EL (cell line): ENCODE data around the gene CNTN4.

Experiments used
- DNase-seq: peaks from one replicate; pipeline ENCODE4 v3.0.0-alpha.2; 2016

CNTN4 gene

DNA sequence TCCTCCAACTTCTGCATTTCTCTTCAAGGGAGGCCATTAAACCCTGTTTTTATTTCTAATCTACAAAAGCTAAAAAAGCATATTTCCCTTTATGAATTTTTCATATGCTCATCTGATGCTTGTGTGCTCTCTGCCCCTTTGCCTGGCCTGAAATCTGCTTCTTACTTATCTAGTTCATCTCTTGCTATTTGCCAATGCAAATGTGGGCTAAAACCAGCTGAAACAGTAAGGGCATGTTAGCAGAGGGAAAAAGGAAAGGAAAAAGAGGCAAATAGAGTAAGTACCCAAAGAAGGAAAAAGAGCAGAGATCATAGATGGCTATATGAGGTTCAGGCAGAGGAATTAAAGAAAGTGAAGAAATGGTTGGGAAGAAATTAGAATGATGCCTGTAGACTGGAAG is 185.2 kb downstream of the CNTN4 start:
- no peak for DNase-seq

DNA sequence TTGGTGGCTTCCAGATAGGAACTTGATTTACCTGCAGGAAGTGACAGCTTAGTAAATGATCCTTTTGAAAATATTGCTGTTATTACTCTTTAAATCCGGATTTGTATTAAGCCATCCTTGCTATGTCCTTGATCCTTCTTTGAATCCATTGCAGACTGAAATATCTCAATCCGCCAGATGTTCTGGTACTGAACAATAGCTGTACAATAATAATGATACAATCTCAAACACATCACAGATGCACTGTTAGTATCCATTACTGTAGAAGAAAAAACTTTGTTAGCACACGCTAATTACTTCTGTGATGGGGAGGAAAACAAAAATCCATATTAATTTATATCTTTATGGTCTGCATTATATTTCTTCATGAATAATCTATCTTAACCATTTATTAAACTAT is 202.3 kb downstream of the CNTN4 start:
- DNase-seq: no peak

DNA sequence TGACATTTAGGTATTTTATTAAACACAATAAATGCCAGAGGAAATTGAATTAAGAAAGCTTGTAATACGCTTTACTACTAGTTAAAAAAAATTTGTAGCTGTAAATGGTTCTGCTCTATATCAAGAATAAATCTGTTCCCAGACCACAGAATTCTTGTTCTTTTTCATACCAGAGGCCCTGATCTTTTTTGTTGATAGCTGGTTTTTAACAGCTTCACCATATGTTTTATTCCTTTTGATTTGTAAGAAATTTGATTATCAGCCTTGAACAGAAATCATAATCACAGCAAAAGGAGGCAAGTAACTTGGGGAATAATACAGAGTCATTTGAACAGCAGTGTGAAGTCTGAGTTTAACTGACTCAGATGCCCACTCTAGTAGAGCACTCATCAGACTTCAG is 202.7 kb downstream of the CNTN4 start:
- DNase-seq: no peak

DNA sequence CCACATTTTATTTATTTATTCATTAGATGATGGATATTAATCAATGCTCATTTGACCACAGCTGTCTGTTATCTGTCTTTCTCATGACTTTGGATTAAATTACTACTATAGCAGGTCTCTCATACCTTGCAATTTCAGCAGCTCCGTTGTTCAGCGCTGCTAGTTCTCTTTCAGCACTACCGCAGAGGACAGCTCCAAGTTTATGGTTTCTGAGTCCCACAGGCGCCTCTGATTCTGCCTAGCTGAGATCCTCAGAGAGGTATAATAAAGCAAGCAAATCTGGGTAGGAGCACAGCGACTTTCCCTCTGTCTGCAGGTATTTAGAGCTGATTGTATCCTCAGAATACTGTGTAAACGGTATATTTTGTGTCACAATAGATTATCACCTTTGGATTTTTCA is 204.9 kb downstream of the CNTN4 start:
- DNase-seq: no peak

DNA sequence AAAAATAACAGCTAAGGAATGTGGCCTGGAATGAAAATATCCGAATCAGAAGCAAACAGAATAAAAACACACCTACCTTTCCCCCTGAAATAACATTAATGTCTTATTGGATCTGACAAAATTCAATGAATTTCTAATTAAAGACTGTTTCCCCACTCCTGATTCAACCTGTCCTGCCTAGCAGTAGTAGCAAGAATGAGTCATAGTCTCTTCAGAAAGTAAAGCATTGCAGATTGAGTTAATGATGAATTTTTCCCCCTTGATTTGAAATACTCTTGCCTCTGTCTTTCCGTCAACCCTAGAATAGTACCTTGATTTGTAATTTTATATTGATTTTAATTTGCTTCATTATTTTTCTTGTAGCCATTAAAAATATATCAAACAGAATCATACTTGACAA is 212.4 kb downstream of the CNTN4 start:
- no peak for DNase-seq

DNA sequence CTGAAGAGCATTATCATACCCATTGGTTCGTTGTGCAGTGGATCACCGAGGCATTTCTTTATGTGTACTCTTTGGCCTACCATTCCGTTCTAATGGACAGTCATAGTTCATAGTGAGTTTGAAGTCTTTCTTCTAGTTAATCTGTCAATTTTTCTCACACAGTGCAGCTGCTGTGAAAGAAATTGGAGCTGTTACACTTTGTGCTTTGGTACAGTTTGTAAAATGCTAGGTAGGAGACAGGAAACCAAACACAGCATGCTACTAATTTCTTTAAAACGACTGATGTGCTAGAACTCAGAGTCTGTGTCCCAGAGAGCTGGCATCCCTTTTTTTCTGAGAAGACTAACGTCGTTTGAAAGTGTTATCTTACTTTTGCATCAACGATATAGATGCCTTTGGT is 218.9 kb downstream of the CNTN4 start:
- DNase-seq: no peak

DNA sequence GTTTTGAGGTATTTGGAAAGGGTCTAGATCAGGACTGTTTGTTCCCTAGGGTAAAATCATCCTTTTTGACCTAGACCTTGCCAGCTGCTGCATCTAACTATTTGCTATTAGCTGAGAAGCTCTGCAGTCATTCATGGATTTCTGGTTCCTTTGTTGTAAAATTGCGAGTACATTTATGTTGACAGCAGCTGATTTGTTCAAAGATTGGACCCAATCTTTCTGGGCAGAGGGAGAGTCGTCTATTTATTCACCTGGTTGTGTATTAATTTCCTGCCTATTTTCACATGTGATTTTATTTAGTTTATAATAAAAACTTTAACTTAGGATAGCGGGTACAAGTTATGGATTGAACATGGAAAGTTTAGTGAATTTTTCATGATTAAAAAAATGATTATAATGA is 236.3 kb downstream of the CNTN4 start:
- no peak for DNase-seq

DNA sequence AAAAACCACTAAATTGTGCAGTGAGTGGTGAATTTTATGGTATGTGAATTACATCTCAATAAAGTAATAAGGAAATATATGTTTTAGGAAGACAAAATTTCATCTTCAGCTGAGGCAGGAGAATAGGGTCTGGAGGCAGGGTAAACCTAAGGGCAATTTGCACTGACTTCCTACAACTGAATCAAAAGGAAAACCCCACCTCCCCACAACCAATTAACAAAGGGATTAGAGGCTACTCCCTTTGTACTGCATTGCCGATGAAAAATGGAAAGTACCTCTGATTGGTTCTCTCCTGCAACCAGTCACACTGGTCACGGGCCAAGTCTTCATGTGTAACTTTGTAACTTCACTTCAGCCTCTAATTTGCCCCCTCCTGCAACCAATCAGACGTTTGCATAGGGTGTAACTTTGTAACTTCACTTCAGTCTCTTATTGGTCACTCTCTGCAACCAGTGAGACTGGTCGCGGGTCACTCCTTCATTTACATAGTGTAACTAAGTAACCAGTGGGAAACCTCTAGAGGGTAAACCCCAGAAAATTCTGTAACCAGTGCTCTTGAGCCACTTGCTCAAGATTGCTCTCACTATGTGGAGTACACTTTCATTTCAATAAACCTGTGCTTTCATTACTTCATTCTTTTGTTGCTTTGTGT is 244.5 kb downstream of the CNTN4 start:
- DNase-seq: no peak

DNA sequence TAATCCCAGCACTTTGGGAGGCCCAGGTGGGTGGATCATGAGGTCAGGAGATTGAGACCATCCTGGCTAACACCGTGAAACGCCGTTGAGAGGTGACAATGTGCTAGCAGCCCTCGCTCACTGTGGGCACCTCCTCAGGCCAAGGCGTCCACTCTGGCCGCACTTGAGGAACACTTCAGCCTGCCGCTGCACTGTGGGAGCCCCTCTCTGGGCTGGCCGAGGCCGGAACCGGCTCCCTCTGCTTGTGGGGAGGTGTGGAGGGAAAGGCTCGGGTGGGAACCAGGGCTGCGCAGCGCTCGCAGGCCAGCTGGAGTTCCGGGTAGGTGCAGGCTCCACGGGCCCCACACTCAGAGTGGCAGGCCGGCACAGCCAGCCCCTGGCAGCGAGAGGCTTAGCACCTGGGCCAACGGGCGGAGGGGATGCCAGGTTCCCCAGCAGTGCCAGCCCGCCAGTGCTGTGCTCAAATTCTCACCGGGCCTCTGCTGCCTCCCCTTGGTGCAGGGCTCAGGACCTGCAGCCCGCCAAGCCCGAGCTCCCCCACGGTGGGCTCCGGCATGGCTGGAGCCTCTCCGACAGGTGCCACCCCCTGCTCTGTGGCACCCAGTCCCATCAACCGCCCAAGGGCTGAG is 253.6 kb downstream of the CNTN4 start:
- no peak for DNase-seq

DNA sequence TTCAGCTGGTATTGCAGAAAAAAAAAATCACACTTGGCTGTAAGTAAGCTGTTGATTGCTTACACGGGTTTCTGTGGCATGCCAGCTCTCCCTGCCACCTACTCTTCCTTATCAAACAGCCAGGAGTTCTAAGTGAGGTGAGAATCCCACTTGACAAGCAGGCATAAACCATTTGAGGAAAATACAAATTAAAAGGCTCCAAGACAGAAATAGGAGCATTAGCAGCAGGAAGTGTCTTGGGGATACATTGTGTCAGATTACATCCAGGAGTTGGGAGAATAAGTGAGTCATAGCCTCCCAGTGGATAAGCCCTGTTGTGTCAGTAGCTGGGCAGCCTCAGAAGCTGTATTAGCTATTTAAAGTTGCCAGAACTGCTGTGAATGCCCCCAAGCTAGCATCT is 256.0 kb downstream of the CNTN4 start:
- DNase-seq: no peak

DNA sequence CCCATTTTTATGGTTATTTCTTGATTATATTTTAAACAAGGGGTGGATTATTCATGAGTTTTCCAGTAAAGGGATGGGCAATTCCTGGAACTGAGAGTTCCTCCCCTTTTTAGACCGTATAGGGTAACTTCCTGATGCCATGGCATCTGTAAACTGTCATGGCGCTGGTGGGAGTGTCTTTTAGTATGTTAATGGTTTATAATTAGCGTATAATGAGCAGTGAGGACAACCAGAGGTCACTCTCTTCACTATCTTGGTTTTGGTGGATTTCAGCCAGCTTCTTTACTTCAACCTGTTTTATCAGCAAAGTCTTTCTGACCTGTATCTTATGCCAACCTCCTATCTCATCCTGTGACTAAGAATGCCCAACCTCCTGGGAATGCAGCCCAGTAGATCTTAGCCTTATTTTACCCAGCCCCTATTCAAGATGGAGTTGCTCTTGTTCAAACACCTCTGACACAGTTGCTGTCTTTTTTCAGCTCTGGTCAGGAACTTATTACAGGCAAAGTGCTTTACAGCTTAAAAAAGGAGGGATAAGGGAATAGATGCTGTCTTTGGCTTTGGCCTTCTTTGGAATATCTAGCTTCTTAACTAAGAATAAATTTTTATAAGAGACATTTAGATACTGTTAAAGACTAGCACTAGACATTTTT is 257.8 kb downstream of the CNTN4 start:
- DNase-seq: no peak

DNA sequence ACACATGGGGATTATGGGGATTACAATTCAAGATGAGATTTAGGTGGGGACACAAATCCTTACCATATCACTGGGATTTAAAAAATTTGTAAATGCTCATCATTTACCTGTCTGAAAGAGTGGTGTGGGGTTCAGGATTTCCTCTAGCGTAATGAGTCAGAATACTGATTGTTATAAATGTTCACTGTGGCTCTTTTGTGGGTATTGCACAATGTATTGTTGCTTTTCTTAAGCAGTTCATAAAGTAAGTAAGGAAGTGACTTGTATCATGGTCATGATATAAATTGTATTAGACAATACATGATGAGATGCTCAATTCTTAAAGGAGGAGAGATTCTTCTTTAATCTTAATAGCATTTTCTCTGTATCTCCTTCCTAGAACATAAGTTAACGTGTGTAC is 262.1 kb downstream of the CNTN4 start:
- DNase-seq: no peak

DNA sequence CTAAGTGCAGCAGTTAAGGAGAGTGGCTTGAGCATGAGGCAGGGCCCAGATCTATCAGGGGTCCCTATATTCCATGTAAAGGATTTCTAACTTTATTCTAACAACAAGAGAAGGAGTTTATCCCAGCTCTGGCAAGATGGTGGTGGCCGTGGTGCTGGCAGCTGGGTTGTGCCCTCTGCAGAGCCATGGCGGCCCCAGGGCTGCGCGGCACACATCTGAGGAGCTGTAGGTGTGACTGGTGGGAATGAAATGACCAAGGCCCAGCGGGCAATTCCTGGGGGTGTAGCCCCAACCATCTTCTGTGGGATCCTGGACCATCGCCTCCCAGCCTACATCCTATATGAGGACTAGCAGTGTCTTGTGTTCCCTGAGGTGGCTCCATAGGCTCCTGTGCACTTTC is 263.5 kb downstream of the CNTN4 start:
- DNase-seq: no peak

DNA sequence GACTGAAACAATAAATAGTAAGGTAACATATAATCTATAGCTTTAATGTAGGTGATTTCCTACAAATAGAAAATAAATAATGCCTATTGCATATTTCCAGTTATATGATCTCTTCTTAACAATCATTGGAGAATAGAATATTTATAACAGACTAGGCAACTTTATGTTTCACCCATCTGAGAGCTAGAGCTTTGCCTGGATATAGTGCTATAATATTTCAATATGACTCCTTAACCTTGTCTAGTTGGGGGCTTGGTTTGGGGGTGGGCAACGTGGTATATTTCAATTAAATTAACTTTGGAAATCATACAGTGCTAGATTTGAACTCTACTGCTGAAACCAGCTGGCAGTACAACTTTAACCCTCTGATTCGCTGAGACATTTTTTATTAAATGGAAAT is 265.2 kb downstream of the CNTN4 start:
- no peak for DNase-seq

DNA sequence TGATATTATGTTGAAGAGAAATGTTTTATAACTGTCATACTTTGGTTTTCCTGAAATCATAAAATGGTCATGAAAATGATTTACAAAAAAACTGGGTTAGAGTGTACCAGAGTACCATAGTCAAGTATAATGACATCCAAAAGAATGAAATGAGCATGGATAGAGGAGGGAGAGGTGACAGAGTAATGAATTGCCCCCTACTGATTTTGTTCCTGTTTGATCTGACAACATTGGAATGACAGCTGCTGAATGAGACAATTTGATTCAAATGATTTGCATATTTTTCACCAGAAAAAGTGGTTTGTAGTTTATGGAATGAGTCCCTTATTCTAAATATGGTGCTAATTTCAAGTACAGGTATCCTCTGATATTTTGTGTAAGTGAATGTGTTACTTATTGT is 271.7 kb downstream of the CNTN4 start:
- DNase-seq: no peak

DNA sequence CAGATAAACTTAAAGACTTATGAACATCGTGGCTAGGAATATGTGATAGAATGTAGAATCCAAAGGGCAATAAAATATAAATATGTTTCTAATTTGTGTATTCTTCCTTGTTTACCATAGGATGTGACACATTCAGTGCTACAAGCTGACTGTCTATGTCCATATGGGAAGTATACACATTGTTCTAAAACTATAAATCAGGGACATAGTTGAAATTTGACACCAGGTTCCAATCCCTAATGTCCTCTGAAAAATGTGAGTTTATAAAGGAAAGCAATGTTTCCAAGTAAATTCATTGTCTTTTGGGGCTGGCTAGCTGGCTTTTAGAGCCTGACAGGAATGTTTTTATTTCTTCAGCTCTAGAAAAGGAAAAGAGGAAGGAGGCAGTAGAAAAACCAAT is 273.6 kb downstream of the CNTN4 start:
- DNase-seq: no peak

DNA sequence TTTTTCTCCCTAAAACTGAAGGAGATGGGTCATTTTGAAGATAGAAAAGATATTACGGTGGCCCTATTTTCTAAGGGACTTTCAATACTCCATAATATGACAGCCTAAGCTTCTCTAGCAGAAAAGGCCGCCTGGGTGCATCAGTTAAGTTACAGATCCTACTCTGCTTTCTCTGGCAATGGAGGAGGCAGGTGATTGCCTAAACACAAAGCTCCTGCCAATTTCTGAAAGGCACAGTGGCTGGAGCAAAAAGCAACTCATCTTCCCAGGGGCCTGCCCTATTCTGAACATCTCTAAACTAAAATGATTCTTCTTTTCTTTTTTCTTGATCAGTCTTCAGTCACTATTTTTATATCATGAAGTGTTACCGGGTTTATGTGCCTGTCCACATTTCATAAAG is 276.7 kb downstream of the CNTN4 start:
- no peak for DNase-seq

DNA sequence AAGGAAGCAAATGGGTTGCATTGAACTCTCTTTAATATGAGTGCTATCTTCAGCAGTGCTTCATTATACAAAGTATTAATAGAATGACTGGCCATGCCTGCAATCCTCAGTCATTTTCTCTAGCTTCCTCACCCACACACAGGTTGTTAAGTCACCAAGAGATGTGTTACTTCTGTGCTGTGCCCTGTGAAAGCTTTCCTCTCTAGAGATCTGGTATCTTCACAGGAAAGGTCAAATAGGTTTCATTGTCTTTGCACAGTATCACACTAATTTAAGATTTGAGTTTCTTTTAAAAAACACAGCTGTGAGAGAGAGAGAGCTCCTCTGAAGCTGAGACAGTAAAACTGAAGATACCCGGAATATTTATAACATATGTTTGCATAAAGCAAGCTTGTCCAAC is 278.6 kb downstream of the CNTN4 start:
- DNase-seq: no peak

DNA sequence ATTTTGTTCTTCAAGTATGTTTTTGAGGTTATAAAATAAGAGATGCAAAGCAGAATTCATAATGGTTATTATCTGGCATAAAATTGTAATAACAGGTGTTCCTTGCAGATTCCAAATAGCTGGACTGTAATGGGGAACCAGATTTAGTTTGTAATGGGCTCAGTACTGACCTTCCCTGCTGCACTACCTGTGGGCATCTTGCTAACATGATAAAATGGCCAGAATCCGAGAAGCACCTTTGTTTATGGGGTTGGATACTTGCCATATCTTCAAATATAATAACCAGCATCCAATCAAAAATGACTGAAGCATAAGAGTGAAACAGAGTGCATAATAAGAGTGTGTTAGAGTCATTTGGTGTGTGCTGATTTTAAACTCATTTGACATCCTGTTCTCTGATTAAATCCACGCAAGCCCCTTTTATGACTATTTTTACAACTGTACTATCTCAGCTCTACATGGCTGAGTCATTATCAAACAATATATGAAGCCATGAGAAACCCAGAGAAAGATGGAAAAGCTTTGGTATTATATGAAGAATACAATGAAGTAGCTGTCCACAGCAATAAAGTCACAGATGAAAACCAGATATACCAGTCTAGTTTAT is 292.4 kb downstream of the CNTN4 start:
- no peak for DNase-seq

DNA sequence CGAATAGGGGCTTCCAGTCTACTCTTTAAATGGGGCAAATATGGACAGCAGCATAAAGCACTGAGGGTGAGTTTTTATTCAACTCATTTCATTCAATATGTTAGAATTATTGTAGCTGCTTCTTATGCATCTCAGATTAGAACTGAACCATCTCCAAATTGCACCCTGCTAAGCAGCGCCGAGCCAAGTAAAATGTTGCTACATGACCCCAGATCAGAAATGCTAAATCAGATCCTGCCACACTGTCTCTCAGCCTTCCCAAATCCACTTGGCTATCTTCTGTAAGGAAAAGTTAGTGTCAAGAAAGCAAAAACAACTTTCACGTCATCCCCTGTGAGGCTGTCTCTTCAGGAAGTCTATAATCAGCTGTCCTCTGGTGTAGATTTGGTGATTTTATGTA is 293.2 kb downstream of the CNTN4 start:
- no peak for DNase-seq

DNA sequence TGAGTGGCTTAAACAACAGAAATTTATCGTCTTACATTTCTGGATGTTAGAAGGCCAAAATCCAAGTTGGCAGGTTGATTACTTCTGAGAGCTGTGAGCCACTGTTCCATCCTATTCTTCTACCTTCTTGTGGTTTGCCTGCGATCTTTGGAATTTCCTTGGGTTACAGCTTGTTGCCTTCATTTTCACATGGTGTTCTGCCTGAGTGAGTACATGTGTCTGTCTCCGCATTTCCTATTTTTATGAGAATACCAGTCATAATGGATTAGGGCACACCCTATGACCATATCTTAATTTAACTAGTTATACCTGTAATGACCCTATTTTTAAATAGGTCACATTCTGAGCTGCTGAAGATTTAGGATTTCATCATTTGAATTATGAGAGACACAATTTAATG is 294.3 kb downstream of the CNTN4 start:
- no peak for DNase-seq

DNA sequence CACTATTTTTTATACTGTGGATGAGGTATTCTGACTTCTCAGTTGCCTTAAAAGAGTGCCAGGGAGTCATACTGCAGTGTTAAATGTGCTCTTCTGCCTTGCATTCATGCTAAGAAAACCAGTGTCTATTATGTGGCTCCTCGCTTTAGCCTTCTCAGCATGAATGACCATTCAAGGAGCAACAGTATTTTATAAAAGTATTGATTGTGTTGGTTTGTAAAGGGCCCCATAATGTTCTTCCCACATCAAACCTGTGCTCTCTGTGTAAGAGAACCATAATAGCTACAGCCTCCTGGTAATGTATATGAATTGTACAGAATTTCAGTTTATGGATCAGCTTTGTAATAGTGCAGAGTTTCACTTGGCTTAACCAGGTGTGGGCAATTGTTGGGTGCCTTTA is 316.4 kb downstream of the CNTN4 start:
- DNase-seq: no peak

DNA sequence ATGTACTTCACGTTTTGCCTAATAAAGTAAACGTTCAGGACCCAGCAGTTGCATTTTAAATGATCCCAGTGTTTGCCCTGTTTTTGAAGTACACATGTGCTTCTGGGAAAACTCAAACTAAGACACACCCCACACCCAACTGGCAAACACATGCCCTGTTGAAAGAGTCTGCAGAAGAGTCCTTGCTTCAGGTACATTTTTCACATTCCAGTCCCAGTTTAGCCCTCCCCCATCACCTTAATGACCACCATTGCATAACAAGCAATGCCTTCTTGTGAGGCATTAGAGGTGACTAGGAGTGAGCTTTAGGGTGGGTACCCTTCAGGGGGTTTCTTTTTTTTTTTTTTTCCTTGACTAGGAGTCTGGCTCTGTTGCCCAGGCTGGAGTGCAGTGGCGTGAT is 322.3 kb downstream of the CNTN4 start:
- DNase-seq: no peak

DNA sequence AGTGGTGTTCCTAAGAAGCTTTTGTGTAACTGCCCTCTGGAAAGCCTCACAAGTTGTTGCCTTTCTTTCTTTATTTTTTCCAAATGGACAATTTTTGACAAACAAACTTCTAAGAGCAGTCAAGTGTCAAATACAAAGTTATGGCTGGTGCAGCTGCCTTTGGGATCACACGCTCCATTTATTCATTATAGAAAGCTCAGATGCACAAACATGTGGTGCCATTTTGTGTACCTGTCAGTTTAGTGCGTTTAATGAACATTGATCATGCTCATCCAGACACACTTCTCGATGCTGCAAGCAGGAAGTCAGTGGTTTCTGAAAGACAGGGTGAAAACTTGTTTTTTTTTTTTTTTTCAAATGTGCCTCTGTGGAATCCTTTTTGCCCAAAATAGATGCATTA is 324.5 kb downstream of the CNTN4 start:
- DNase-seq: no peak
